Breast epithelium (tissue), 3 donors: Measurements from ENCODE around the gene PRPF38A.

ENCODE experiments used
- POLR2AphosphoS5 ChIP-seq, 3 donors: sonication (generic); formaldehyde crosslinking; IDR thresholded peaks; one replicate each; pipeline ENCODE4 v1.6.1; 2017; ENCODE audit warnings: antibody characterized with exemption in 3 of 3
- TF ChIP-seq, protein P1 (sequence below), 3 donors: fragments of 450-650 bp; IDR thresholded peaks; one replicate each; pipeline ENCODE4 v1.5.1; 2016 to 2017; ENCODE audit warnings: antibody characterized with exemption in 3 of 3, mild to moderate bottlenecking in 3 of 3, moderate library complexity in 3 of 3

DNA sequence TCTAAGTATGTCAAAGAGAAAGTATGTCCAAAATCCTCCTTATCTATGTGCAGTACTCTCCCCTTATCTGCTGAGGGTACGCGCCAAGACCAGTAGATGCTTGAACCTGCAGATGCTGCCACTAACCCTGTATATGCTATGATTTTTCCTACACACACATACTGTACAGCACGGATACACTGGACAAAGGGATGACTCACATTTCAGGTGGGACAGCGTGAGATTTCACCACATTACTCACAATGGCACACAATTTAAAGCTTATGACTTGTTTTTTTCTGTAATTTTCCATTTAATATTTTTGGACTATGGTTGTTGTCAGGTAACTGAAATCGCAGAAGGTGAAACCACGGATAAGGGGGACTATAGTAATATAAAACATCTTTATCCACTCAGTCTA, 4.3 kb upstream of the PRPF38A start:
- TF ChIP-seq, protein P1, sequence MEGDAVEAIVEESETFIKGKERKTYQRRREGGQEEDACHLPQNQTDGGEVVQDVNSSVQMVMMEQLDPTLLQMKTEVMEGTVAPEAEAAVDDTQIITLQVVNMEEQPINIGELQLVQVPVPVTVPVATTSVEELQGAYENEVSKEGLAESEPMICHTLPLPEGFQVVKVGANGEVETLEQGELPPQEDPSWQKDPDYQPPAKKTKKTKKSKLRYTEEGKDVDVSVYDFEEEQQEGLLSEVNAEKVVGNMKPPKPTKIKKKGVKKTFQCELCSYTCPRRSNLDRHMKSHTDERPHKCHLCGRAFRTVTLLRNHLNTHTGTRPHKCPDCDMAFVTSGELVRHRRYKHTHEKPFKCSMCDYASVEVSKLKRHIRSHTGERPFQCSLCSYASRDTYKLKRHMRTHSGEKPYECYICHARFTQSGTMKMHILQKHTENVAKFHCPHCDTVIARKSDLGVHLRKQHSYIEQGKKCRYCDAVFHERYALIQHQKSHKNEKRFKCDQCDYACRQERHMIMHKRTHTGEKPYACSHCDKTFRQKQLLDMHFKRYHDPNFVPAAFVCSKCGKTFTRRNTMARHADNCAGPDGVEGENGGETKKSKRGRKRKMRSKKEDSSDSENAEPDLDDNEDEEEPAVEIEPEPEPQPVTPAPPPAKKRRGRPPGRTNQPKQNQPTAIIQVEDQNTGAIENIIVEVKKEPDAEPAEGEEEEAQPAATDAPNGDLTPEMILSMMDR (IDR thresholded peaks at IDR 0.05) = no peak
- TF ChIP-seq POLR2AphosphoS5 (IDR thresholded peaks at IDR 0.05) = no peak
